HFFc6 (cell line): ENCODE data around the gene IL12RB1. TPM values are rescaled to one million over a fixed set of nuclear protein-coding genes. Genes with fewer than 3 reads are reported as not detected.

Experiments used
- DNase-seq: peaks from one replicate; pipeline ENCODE4 v3.0.0-alpha.2; 2018
- H3K27ac Mint-ChIP-seq: 2 replicates; pipeline ENCODE4 v1.8.0; 2020; ENCODE audit warnings: mild to moderate bottlenecking, mixed read lengths
- H3K27me3 Mint-ChIP-seq: 2 replicates; pipeline ENCODE4 v1.8.0; 2021; ENCODE audit warnings: mild to moderate bottlenecking, moderate library complexity, mixed read lengths; ENCODE audit not compliant: insufficient read depth
- H3K36me3 Mint-ChIP-seq: 2 replicates; pipeline ENCODE4 v1.8.0; 2021; ENCODE audit warnings: low read depth, mixed read lengths
- H3K4me1 Mint-ChIP-seq: 2 replicates; pipeline ENCODE4 v1.8.0; 2020; ENCODE audit warnings: low read depth, mixed read lengths
- H3K4me3 Mint-ChIP-seq: 2 replicates; pipeline ENCODE4 v1.8.0; 2020; ENCODE audit warnings: mild to moderate bottlenecking, moderate library complexity, mixed read lengths
- H3K9me3 Mint-ChIP-seq: 2 replicates; pipeline ENCODE4 v1.8.0; 2020; ENCODE audit warnings: mild to moderate bottlenecking, mixed read lengths
- CTCF ChIP-seq: fragments of 200-600 bp; sonication (generic); IDR thresholded peaks from 2 replicates; pipeline ENCODE4 v1.5.0; 2021; ENCODE audit warnings: antibody characterized with exemption, mild to moderate bottlenecking
- total RNA-seq, 6 experiments: library from RNA; stranded (reverse); fragmentation: NEBNext Ultra II Directional; extraction: Animal tissue kit (Norgen Biotek cat#: 25700); gene quantifications; 2 replicates in 1 of 6; 3 replicates in 5 of 6; pipeline ENCODE4 v1.2.3, GENCODE V29; 2021

Gene IL12RB1
- total RNA-seq, 6 experiments from 2014 or later = 0.10 TPM; not detected in 5

DNA sequence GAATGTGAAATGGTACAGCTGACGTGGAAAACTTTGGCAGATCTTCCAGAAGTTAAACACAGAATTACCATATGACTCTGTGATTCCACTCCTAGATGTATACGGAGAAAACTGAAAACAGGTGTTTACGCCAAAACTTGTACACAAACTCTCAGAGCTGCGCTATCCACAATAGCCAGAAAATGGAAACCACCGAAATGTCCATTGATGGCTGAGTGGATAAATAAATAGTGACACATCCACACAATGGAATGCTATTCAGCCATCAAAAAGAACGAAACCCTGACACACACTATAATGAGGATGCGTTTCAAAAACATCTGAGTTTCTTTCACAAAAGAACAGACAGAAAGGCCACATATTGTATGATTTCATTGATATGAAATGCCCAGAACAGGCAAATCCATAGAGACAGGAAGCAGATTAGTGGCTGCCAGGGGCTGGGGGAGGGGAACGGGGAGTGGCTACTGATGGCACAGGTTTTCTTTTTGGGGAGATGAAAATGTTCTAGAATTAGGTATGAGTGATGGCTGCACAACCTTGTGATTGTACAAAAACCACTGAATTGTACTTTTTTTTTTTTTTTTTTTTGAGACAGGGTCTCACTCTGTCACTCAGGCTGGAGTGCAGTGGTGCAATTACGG lies 33.0 kb downstream of the IL12RB1 start:
- H3K27ac Mint-ChIP-seq = peak overlapping the region; percentile 17; the same call in 1 of the 2 replicates
- H3K4me1 Mint-ChIP-seq = peaks cover 31% of the 10 kb centered on the region
- H3K27me3 Mint-ChIP-seq = no peaks in the 10 kb centered on the region; the same call in 1 of the 2 replicates
- H3K9me3 Mint-ChIP-seq = no peaks in the 10 kb centered on the region
- peak; percentile 56 for DNase-seq
- H3K36me3 Mint-ChIP-seq = no peaks in the 10 kb centered on the region
- H3K4me3 Mint-ChIP-seq = peak overlapping the region; percentile 17; the same call in 1 of the 2 replicates
- TF ChIP-seq CTCF = no peak

GRCh38 chr19:18051887-18052286 lies 34.8 kb downstream of the IL12RB1 start:
- DNase-seq = no peak
- Mint-ChIP-seq H3K27ac (no peak overlapping the region), H3K27me3 (no peaks in the 10 kb centered on the region; the same call in 1 of the 2 replicates), H3K4me3 (no peak overlapping the region), H3K4me1 (peaks cover 25% of the 10 kb centered on the region), H3K36me3 (no peaks in the 10 kb centered on the region), H3K9me3 (no peaks in the 10 kb centered on the region)
- no peak for TF ChIP-seq CTCF

GRCh38 chr19:18049385-18049784 lies 37.3 kb downstream of the IL12RB1 start:
- no peaks in the 10 kb centered on the region for H3K36me3 Mint-ChIP-seq
- H3K27me3 Mint-ChIP-seq = no peaks in the 10 kb centered on the region
- H3K4me3 Mint-ChIP-seq = no peak overlapping the region
- peak; percentile 21 for DNase-seq
- no peak for TF ChIP-seq CTCF
- H3K27ac Mint-ChIP-seq = no peak overlapping the region
- H3K9me3 Mint-ChIP-seq = no peaks in the 10 kb centered on the region
- peaks cover 45% of the 10 kb centered on the region for H3K4me1 Mint-ChIP-seq

DNA sequence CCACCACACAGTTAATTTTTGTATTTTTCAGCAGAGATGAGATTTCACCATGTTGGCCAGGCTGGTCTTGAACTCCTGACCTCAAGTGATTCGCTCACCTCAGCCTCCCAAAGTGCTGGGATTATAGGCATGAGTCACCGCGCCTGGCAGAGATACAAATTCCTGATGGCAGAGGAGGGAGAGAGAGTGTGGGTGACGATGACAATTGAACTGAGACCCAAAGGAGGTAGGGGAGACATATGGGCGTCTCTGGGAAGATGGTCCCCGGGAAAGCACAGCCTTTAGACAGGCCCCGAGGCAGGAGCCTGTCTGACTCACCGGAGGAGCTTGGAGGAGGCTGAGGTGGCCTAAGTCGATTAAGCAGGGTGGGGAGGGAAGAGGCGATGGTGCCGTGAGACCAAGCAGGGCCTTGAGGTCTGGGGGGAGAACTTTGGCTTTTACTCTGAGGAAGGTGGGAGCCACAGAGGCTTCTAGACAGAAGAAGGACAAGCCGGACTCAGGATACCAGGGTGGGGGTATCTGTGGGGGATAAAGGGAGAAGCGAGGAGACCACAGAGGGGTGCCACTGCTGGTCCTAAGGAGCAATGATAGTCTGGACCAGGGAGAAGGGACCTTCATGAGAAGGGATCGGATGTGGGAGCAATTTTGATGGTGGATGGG lies 40.5 kb downstream of the IL12RB1 start:
- H3K36me3 Mint-ChIP-seq = no peaks in the 10 kb centered on the region; the same call in 1 of the 2 replicates
- peak overlapping the region; percentile 70 for H3K4me3 Mint-ChIP-seq
- DNase-seq = peak; percentile 94
- H3K27ac Mint-ChIP-seq = peak overlapping the region; percentile 86
- no peak for TF ChIP-seq CTCF
- peaks cover 27% of the 10 kb centered on the region for H3K4me1 Mint-ChIP-seq
- H3K9me3 Mint-ChIP-seq = peaks cover 5% of the 10 kb centered on the region; the same call in 1 of the 2 replicates
- peaks cover 6% of the 10 kb centered on the region; the same call in 1 of the 2 replicates for H3K27me3 Mint-ChIP-seq

DNA sequence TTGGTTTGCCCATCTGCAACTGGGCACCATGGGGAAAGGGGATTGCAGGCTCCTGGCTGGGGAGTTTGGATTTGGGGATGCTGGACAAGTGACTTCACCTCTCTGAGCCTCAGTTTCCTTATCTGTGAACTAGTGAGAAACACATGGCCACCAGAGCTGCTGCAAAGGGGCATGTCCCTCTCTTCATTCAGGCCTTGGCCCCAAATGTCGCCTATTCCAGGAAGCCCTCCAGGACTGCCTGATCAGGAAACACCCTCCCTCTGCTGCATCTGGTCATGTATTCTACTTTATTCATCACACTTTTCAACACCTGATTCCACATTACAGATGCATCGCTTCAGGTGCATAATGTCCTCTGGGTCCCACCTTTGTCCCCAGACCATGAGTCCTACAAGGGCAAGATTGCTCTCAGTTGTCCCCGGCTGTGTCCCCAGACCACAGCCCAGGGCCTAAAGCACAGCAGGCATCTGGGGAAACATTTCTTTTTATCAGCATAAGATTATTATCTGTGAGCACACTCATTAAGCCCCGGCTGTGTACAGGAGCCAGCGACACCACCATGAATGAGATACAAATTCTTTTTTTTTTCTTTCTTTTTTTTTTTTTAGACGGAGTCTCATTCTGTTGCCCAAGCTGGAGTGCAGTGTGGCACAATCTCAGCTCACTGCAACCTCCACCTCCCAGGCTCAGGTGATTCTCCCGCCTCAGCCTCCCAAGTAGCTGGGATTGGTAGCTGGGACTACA lies 41.3 kb downstream of the IL12RB1 start:
- Mint-ChIP-seq H3K27ac (peak overlapping the region; percentile 86), H3K27me3 (peaks cover 8% of the 10 kb centered on the region; the same call in 1 of the 2 replicates), H3K36me3 (no peaks in the 10 kb centered on the region; the same call in 1 of the 2 replicates), H3K4me1 (peaks cover 27% of the 10 kb centered on the region), H3K9me3 (peaks cover 5% of the 10 kb centered on the region), H3K4me3 (peak overlapping the region; percentile 70)
- TF ChIP-seq CTCF = no peak
- DNase-seq = no peak
